Adipocyte (in vitro differentiated cells): Measurements from ENCODE around the gene OR2J1.

Experiments
- DNase-seq: peaks from one replicate; pipeline ENCODE4 v3.0.0-alpha.2; 2015; ENCODE audit warnings: low read depth
- H3K27me3 ChIP-seq: replicated peaks from 2 replicates; pipeline ENCODE4 v1.7.0; 2013; ENCODE audit warnings: mild to moderate bottlenecking, low read length, moderate library complexity; ENCODE audit not compliant: control insufficient read depth, insufficient read depth
- H3K36me3 ChIP-seq: 2 replicates; pipeline ENCODE4 v1.7.0; 2013; ENCODE audit warnings: low read length, mild to moderate bottlenecking, moderate library complexity; ENCODE audit not compliant: control insufficient read depth, insufficient read depth, severe bottlenecking
- H3K4me1 ChIP-seq: 2 replicates; pipeline ENCODE4 v1.7.0; 2013; ENCODE audit warnings: mild to moderate bottlenecking, low read length, moderate library complexity; ENCODE audit not compliant: control insufficient read depth, insufficient read depth
- H3K4me3 ChIP-seq: 2 replicates; pipeline ENCODE4 v1.7.0; 2013; ENCODE audit warnings: mild to moderate bottlenecking, low read length, moderate library complexity
- H3K9ac ChIP-seq: 2 replicates; pipeline ENCODE4 v1.7.0; 2013; ENCODE audit warnings: mild to moderate bottlenecking, low read length, moderate library complexity
- H3K9me3 ChIP-seq: 2 replicates; pipeline ENCODE4 v1.7.0; 2013; ENCODE audit warnings: mild to moderate bottlenecking, low read length, moderate library complexity; ENCODE audit not compliant: control insufficient read depth

OR2J1 gene

GRCh38 chr6:29099190-29099589 lies at the start of gene OR2J1:
Gene OR2J1, plus strand, starts transcription at chr6:29099490. Its CDS starts 1,453 bp downstream, at chr6:29100943.
- Histone ChIP-seq H3K9me3 (no peaks in the 10 kb centered on the region), H3K4me3 (no peak within 1 kb of the TSS), H3K36me3 (no peaks in the 10 kb centered on the region), H3K4me1 (no peaks in the 10 kb centered on the region), H3K9ac (no peak within 1 kb of the TSS), H3K27me3 (no peaks in the 10 kb centered on the region)
- no peak for DNase-seq

GRCh38 chr6:29051680-29052079 lies 47.6 kb upstream of the OR2J1 start:
- H3K9ac ChIP-seq, result no peak overlapping the region
- no peaks in the 10 kb centered on the region for H3K27me3 ChIP-seq
- H3K4me1 ChIP-seq, result no peaks in the 10 kb centered on the region
- no peaks in the 10 kb centered on the region for H3K9me3 ChIP-seq
- no peak for DNase-seq
- H3K4me3 ChIP-seq, result no peak overlapping the region
- no peaks in the 10 kb centered on the region for H3K36me3 ChIP-seq

GRCh38 chr6:29071831-29072723 lies 27.2 kb upstream of the OR2J1 start:
- H3K36me3 ChIP-seq, result no peaks in the 10 kb centered on the region
- H3K27me3 ChIP-seq, result no peaks in the 10 kb centered on the region
- H3K9ac ChIP-seq, result no peak overlapping the region
- H3K4me3 ChIP-seq, result no peak overlapping the region
- no peaks in the 10 kb centered on the region for H3K9me3 ChIP-seq
- no peaks in the 10 kb centered on the region for H3K4me1 ChIP-seq
- DNase-seq, result peak; percentile 15

GRCh38 chr6:29079203-29079602 lies 20.1 kb upstream of the OR2J1 start:
- H3K27me3 ChIP-seq, result no peaks in the 10 kb centered on the region
- no peaks in the 10 kb centered on the region for H3K4me1 ChIP-seq
- no peaks in the 10 kb centered on the region for H3K9me3 ChIP-seq
- H3K9ac ChIP-seq, result no peak overlapping the region
- no peaks in the 10 kb centered on the region for H3K36me3 ChIP-seq
- DNase-seq, result no peak
- H3K4me3 ChIP-seq, result no peak overlapping the region

- Histone ChIP-seq H3K9me3 (no peaks in the 10 kb centered on the region), H3K9ac (no peak overlapping the region), H3K36me3 (no peaks in the 10 kb centered on the region), H3K27me3 (no peaks in the 10 kb centered on the region), H3K4me1 (no peaks in the 10 kb centered on the region), H3K4me3 (no peak overlapping the region)
- DNase-seq, result no peak
Measured at GRCh38 chr6:29081312-29081711, 18.0 kb upstream of the OR2J1 start.

- Histone ChIP-seq H3K4me1 (no peaks in the 10 kb centered on the region), H3K36me3 (no peaks in the 10 kb centered on the region), H3K9ac (no peak overlapping the region), H3K9me3 (no peaks in the 10 kb centered on the region), H3K4me3 (no peak overlapping the region), H3K27me3 (no peaks in the 10 kb centered on the region)
- no peak for DNase-seq
Measured at GRCh38 chr6:29082457-29082856, 16.8 kb upstream of the OR2J1 start.

- no peaks in the 10 kb centered on the region for H3K4me1 ChIP-seq
- no peaks in the 10 kb centered on the region for H3K36me3 ChIP-seq
- H3K27me3 ChIP-seq, result no peaks in the 10 kb centered on the region
- H3K4me3 ChIP-seq, result no peak within 1 kb of the TSS
- DNase-seq, result no peak
- no peaks in the 10 kb centered on the region for H3K9me3 ChIP-seq
- H3K9ac ChIP-seq, result no peak within 1 kb of the TSS
Measured at GRCh38 chr6:29087213-29087612, 12.1 kb upstream of the OR2J1 start, which contains the start of gene OR2B3. Gene OR2B3, minus strand, starts transcription at chr6:29087313. Its CDS starts 65 bp downstream, at chr6:29087248.

- H3K4me3 ChIP-seq, result no peak overlapping the region
- H3K9me3 ChIP-seq, result no peaks in the 10 kb centered on the region
- no peak for DNase-seq
- H3K4me1 ChIP-seq, result no peaks in the 10 kb centered on the region
- no peaks in the 10 kb centered on the region for H3K36me3 ChIP-seq
- no peaks in the 10 kb centered on the region for H3K27me3 ChIP-seq
- H3K9ac ChIP-seq, result no peak overlapping the region
Measured at GRCh38 chr6:29092957-29093356, 6.3 kb upstream of the OR2J1 start.

GRCh38 chr6:29097803-29098202 lies 1.5 kb upstream of the OR2J1 start:
- Histone ChIP-seq H3K4me1 (no peaks in the 10 kb centered on the region), H3K9ac (no peak overlapping the region), H3K36me3 (no peaks in the 10 kb centered on the region), H3K4me3 (no peak overlapping the region), H3K9me3 (no peaks in the 10 kb centered on the region), H3K27me3 (no peaks in the 10 kb centered on the region)
- no peak for DNase-seq

GRCh38 chr6:29107758-29108157 lies 8.5 kb downstream of the OR2J1 start, which contains the start of gene OR2J3:
Gene OR2J3, plus strand, starts transcription at chr6:29108058. Its CDS starts 3,833 bp downstream, at chr6:29111891.
- DNase-seq, result no peak
- Histone ChIP-seq H3K4me1 (no peaks in the 10 kb centered on the region), H3K4me3 (no peak within 1 kb of the TSS), H3K27me3 (no peaks in the 10 kb centered on the region), H3K9ac (no peak within 1 kb of the TSS), H3K36me3 (no peaks in the 10 kb centered on the region), H3K9me3 (no peaks in the 10 kb centered on the region)

- Histone ChIP-seq H3K36me3 (no peaks in the 10 kb centered on the region), H3K9ac (no peak overlapping the region), H3K27me3 (no peaks in the 10 kb centered on the region), H3K4me1 (no peaks in the 10 kb centered on the region), H3K9me3 (no peaks in the 10 kb centered on the region), H3K4me3 (no peak overlapping the region)
- DNase-seq, result no peak
Measured at GRCh38 chr6:29112135-29112534, 12.8 kb downstream of the OR2J1 start.
